ENCODE results near the gene CMIP.

The CMIP gene

DNA sequence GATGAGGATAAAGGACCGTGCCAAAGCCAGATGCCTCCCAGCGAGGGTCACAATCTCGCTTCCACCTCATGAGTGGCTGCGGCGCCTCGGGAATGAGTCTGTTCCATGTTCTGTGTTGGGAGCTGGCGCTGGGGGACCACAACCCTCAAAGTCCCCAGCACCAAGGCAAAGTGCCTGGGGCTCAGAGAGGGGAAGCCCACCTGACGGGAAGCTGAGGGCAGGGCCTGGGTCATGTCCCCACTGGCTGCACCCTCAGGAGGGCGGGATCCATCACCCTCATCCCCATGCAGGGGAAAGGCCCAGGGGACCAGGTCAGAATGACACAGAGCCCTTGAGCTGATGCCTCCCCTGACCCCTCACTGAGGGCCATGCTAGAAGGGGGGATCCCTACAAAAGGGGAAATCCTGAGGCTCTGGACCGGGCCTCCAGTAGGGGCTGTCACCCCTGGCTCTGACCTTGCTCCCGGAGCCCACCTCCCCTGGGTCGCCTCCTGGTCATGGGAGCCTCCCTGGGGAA is 183.2 kb downstream of the CMIP start:
- no peak for DNase-seq

DNA sequence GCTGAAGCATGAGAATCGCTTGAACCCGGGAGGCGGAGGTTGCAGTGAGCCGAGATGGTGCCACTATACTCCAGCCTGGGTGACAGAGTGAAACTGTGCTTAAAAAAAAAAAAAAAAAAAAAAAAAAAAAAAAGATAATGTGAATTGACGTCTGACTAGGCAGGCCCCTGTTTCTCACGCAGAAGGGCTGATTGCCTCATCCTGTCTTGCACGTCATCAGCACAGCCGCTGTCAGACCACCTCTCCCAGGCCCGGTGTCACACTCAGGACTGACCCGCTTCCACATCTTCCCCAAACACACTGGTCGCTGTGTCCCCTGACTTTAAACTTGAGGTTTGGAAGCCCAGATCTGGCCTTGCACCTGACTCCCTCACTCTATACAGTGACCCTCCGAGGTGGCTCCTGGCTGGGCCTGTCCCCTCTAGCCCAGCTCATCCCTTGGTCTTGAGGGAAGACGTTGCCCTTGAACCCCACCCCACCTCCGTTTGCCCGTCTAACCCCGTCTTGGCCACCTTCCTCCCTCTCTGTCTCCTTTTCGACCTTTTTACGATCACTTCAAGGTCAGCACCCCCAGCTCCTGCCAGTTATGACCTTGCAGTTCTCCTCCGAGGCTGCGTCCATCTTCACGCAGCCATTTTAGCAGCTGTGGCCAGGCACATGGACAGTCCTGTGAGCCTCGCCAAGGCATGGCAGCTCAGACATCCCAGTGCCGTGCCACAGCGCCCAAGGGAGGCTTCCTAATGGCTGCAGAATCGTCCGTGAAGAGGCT is 184.6 kb downstream of the CMIP start:
- DNase-seq = no peak

DNA sequence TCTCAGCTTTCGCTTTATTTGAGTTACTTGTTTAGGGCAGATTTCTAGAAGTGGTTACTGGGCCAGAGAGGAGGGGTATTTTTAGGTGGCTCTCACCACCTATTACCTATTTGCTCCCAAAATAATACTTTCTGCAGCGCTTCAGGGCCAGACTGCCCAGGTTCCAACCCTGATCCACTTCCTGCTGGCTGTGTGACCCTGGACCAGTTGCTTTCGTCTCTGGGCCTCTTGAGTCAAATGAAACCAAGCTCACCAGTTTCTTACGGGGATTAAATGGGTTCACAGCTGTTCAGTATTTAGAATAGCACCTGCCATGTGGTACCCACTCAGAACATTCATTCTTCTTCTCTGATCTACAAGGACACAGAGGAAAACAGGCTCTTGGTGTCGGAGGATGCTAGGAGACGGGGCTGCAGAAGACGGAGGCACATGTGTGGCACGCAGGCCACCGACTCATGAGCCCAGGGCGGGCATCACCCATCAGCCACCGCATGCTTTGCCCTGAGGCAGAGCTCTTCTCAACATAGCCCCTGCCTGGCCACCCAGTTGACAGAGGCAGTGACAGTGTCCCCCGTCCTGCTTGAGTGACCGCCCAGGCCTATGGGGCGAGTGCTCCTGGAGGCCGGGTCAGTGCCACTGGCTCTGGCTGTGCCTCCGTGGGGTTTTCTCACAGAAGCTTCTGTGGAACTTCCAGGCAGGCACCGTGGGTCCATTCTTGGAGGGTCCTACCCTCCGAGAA is 185.5 kb downstream of the CMIP start:
- DNase-seq = no peak

DNA sequence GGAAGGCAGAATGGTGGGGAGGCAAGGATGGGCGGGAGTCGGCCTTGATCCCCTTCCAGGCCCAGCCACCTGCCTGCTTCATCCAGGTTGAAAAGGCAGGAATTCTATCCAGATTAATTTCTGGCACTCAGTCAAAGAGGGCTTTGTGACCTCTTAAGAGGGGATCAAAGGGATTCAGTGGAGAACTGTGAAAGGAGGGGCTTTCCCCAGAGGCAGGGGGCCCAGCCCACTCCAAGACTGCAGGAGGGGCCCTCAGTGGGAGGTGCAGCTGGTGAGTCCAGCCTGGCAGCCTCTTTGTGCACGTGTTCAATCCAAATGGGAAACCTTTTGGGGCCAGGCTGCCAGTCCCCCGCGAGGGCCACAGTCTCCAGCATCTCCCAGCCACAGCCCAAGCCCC is 186.0 kb downstream of the CMIP start:
- no peak for DNase-seq

DNA sequence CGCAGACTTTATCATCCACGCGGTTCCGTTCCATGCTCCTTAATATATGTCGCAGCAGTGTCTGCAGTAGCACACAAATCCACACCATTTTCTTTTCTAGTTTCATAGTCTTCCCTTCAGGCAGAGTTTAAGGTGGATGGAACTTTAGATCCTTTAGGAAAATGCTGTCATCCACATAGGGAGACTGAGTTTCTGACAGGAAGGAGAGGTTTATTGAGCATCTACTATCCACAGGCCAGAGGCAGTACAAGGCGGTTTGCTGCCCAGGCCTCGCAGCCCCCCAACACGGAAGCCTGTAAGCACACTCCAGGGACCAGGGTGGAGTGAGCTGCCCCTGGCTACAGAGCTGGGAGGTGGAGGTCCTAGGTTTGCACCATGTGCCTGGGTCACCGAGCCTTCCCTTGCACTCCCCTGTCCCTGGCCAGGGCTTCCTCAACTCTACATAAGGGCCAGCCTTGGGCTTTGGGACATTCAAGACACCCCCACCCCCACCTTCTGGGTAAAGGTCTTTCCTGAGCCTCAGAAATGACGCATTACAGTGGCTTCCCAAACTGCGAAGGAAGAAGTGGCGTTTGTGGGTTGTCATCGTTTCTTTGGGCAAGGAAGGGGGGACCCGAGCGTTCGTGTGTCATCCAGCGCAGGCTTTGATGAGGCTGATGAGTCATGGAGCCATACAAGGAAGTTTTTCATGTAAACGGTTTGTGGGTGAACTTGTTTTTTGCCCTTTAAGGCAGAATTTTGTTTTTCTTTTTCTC is 188.0 kb downstream of the CMIP start:
- peak; percentile 83 for DNase-seq

DNA sequence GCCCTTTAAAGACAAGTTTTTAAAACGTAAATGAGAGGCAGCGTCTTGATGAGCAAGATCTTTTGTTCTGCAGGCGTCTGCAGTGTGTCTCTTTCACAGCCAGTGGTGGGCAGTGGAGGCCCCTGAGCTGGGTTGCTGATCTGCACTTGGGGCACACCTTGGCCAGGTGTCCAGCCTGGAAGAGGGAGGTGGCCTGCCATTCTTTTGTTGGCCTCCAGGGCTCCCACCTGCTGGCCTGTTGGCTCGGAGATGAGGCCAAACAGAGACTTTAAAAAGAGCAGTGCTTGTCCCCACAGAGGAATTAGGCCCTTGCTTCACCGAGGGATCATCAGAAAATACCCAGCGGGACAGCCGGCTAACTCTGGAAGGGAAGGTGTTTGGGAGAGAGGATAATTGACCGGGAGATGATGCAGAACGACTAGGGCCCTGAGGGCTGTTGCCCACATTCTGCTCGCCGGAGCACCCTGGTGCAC is 188.6 kb downstream of the CMIP start:
- no peak for DNase-seq

DNA sequence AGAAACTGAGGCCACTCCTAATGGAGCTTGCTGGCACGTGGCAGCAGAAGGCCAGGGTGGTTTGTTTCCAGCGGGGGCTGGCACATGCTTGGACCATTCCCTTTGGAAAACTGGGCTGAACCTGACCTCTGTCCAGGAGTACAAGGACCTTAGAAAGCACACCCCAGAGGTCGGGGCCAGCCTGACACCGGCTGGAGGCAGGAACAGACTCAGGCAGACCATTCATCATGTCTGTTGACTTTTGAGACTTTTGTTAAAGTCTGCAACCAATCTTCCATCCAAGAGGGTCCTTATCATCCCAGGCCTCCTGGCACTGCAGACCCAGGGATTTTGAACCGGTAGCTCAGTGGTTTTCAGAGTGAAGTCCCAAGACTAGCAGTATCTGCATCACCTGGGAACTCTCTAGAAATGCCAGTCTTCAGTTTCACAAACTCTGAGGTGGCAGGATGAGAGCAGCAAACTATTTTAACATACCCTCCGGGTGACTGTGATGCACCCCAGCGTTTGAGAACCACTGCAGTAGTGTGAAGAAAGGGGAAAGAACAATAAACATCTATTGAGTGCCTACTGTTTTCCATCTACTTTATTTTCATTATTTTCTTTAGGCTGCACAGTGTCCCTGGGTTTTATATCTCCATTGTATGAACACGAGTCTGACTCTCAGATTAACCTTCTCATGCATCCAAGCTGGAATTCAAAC is 189.2 kb downstream of the CMIP start:
- DNase-seq = peak; percentile 20

DNA sequence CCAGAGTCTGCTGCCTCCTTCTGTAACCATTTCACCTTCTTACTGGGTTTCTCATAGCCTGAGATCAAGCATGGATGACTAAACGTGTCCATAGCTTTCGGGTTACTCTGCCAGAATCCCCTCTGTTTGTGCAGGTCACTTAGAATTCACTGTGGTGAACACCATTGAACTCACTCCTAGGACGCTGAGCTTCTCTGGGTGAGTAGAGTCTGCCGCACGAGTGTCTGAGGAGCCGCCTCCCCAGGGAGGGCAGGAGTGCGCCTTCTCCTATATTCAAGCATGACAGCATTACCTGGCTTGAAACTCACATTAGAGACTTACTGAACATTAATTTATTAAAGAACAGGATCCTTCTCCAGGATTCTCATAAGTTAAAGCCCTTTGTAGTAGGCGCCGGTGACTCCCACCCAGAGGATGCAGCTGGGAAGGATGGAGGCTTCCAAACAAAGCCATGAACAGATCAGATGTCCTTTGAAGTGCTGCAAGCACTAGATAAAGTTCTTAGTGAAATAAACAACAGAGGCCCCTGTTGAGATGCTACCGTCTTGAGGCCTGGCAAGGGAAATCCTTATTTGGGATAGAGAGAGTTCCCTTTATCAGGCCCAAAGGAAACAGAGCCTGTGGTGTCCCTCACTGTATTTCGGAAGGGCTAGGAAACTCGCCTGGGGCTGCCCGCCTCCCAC is 189.9 kb downstream of the CMIP start:
- DNase-seq = no peak

DNA sequence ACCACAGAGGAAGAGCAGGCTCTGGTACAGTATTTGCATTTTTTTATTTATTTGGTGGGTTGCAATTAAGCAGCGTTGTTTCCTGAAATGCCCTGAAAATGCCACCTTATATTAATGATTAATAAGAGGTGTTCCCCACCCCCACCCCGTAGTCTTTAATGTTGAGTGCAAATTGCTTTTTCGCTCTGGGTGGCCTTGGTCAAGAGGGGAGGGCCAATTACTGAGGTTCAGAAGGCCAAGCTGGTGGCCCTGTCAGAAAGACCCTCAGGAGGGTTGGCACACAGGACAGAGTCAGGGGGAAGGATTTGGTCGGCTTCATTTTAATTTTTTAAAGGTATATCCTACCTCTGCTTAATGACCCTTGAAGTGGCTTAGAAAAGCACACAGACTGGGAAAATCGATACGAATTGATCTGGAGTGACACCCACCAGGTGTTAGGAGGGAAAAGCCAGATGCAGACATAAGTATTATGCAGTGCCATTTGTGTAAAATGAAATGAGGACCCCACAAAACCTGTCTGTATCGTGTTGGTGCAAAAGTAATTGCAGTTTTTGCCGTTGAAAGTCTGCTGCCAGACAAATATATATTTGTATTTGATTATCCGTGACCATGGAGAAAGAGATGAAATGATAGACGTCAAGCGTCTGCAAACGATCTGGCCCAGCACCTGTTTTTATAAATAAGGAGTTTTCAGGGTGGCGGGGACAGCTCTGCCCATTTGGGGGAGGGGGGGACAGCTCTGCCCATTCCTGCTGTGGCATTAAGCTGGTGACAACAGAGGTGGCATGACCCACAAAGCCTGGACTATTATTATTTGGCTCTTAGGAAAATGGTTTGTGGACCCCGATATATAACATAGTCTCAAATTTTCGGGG is 190.7 kb downstream of the CMIP start:
- DNase-seq = no peak

DNA sequence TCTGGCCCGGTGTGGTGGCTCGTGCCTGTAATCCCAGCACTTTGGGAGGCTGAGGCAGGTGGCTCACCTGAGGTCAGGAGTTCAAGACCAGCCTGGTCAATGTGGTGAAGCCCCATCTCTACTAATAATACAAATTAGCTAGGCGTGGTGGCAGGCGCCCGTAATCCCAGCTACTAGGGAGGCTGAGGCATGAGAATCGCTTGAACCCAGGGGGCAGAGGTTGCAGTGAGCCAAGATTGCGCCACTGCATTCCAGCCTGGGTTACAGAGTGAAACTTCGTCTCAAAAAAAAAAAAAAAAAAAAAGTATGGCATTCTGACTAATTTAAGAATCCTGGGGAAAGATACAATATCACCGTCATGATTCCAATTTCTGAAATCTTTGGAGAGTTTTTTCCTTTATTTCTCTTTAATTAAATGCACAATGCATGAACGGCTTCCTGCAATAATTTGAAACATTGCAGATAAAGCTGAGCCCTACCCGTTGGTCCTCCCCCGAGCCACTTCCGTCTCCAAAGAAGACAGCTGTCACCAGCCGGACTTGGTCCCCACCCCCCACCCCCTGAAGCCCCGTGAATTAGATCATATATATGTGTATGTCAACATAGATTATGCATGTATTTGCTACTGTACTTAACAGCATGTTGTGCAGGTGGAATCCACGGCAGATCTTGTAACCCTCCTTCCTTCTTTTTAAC is 191.8 kb downstream of the CMIP start:
- DNase-seq = no peak

DNA sequence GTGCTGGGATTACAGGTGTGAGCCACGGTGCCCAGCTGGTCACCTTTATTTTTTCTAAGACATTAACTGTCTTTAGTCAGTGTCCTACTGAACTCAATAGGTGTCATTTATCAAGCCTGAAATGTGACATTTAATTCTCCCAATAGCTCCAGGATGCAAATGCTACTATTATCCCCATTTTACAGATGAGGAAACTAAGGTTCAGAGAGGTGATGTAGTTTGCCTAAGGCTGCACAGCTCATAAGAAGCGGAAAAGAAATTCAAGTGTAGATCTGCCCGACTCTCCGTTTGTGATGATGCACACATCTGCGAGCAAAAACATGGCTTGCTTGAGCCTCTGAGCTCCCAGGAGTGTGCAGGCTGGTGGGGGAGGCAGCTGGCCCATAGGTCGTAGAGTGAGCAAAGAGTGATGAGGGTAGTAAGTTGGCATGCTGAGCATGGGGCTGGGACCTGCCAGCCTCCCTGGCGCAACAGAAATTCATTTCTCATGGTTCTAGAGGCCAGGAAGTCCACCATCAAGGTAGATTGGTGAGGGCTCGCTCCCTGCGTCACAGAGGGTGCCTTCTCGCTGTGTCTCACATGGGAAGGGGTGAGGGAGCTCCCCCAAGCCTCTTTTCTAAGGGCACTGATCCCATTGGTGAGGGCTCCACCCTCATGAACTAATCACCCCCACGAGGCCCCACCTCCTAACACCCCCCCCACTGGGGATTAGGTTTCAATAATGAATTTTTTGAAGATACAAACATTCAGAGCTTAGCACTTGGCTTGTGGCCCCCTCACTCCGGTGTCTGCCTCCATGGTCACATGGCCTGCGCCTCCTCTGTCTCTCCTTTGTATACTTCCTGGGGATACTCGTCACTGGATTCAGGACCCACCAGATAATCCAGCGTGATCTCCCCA is 193.0 kb downstream of the CMIP start:
- no peak for DNase-seq

DNA sequence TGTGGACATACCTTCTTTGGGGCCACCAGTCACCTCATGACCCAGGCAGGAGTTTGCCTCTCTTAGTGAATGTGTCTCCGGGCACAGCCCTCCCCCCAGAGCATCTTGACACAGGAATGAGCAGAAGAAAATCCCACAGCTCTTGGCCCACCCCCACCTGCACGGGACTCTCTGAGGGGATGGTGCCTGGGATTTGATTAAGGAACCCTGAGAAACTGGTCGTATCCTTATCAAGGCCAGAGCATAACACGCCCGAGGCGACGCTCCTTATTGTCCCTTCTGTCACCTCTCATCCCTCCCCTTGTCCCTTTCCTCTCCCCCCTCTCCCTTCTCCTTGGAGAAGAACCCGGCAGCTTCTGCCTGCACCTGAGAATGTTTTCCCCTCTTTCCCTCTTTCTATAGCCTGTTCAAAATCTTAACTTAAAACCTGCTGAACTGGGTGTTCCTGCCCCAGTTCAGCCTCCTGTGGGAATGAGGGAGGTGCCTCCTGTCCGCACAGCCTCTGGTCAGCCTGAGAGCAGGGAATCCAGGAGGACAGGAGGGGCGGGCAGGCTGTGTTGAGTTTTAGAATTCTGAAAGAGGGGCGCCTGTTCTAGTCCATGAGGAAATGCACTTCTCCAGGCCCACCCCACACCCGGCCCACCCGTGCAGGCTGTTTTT is 193.8 kb downstream of the CMIP start:
- no peak for DNase-seq

DNA sequence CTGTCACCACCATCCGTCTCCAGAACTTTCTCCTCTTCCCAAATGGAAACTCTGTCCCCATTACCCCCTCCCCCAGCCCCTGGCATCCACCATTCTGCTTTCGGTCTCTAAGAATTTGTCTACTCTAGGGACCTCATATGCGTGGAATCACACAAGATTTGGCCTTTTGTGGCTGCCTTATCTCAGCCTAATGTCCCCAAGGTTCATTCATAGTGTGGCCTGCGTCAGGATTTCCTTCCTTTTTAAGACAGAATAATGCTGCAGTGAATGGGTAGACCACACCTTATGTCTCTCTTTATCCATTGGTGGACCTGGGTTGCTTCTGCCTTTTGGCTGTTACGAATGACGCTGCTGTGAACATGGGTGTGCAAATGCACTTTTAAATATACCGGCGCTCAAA is 194.7 kb downstream of the CMIP start:
- no peak for DNase-seq

DNA sequence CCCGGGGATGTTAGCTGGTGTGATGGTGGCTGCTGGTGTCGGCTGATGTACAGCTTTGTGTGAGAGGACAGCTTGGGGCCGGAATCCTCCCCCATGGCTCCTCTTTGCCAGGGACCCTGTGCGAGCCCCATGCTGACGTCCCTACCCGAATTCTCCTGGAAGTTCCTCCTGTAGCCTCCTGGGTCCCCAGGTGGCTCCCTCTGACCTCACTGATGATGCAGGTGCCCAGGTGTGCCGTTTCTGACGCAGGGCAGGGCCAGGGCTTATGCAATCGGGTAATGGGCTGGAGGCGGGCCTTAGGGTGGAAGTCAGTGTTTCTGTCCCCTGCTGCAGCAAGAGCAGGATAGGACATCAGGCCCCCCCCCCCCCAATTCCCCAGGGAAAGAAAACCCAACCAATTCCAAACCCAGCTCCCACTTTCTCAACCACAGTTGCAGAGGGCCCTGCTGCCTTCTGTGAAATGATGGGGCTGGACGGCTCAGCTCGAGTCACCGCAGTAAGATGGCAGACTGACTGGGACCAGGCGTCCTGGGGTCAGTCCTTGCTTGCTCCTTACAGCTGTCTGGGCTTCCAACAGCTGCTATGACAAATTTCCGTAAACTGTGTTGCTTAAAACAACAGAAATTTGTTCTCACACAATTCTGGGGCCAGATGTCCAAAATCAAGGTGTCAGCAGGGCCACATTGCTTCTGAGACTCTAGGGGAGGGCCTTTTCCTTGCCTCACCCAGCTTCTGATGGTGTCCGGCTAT is 195.5 kb downstream of the CMIP start:
- DNase-seq = no peak

DNA sequence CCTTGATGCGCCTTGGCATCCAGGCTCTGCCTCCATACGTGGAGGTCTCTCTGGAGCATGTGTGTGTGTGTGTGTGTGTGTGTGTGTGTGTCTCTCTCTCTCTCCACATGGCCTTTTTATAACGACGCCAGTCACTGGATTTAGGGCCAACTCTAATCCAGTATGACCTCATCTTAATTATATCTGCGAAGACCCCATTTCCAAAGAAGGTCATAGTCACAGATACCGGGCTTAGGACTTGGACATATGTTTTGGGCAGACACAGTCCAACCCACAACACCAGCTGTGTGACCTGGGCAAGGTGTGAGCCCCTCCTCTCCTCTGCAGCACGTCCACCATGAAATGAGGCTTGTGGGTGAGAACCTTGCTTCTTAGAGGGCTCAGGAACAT is 196.1 kb downstream of the CMIP start:
- no peak for DNase-seq

DNA sequence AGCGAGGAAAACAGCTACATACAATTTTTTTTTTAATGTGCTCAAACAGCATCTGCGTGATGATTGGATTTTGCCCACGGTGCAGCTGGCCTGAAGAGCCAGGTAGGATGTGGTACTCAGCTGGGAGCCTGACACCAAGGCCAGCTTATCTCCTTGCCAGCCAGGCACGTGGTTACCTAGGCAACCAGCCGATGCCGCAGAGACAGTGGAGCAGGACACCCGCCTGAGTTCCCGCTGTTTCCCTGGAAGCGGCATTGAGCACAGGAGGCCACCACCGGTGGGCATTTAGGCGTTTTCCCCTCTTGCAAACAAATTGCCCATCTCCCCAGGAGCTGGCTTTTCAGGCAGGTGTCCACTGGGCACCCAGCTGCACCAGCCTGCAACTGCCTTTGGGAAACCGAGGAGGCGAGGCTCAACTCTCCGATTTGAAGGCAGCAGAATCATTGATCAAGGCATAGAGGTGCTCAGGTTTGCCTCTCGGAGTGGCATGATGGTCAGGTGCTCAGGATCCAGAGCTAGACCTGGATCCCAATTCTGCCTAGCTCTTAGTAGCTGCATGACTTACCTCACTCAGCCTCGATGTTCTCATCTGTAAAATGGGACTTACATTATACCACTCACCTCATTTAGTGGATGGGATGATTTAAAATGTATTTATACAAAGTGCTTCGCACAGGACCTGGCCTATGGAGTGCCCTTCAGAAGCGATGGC is 196.9 kb downstream of the CMIP start:
- DNase-seq = no peak

DNA sequence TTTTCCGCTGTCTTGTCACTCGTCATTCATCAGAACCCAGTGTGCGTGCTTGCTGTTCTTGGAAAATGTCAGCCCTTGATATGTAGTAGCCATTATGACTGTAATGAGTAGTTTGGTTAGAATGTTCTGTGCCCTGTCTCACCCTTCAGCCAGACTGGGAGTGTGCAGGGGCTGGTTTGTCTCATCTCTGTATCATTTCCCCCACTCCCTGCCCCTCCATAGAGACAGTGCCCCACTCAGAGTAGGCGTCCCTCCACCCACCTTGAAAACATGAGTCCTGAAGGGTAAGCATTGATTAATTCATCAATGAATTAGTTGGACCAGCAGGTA is 197.5 kb downstream of the CMIP start:
- no peak for DNase-seq

DNA sequence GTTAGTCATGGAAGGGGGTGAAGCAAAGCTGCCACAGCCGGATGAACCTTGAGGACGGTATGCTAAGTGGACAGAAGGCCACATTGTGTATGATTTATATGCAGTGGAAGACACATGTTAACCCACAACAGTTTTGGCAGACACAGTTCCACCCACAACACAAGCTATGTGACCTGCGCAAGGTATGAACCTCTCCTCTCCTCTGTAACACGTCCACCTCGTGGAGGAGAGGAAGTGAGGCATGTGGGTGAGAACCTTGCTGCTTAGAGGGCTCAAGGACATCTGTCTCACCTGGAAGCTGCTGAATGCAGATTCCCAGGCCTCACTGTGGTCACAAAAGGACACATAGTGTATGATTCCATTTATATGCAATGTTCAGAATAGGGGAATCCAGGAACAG is 198.3 kb downstream of the CMIP start:
- no peak for DNase-seq

Measured in activated CD4-positive, alpha-beta T cell treated with anti-CD3 and anti-CD28 coated beads, Interleukin-2, amount 50 U/mL, for 16 hours (primary cell).